ENCODE measurements around the gene FHOD3.

GRCh38 chr18:36386150-36386920 is 88.8 kb downstream of the FHOD3 start:
- TF ChIP-seq CTCF (IDR thresholded peaks at IDR 0.05) (no peak), POLR2AphosphoS5 (IDR thresholded peaks at IDR 0.05; ENCODE audit: insufficient read depth in 1 of 2, low read depth in 1 of 2) (no peak), POLR2A (IDR thresholded peaks at IDR 0.05) (no peak)
